ES-I3 (cell line): ENCODE results near the gene TRIM65.

Experiments used
- H3K36me3 ChIP-seq: 2 replicates; pipeline ENCODE4 v1.6.1; 2013; ENCODE audit warnings: mild to moderate bottlenecking, low read length, control low read depth, moderate library complexity; ENCODE audit not compliant: insufficient read depth
- H3K4me1 ChIP-seq: 2 replicates; pipeline ENCODE4 v1.6.1; 2013; ENCODE audit warnings: mild to moderate bottlenecking, control low read depth, low read length; ENCODE audit not compliant: insufficient read depth
- H3K9ac ChIP-seq: 2 replicates; pipeline ENCODE4 v1.6.1; 2013; ENCODE audit warnings: low read depth, mild to moderate bottlenecking, low read length, moderate library complexity
- H3K9me3 ChIP-seq: 2 replicates; pipeline ENCODE4 v1.6.1; 2013; ENCODE audit warnings: mild to moderate bottlenecking, low read length, moderate library complexity; ENCODE audit not compliant: control insufficient read depth, insufficient read depth

TRIM65 gene

GRCh38 chr17:75840799-75841164 lies 56.0 kb downstream of the TRIM65 start:
- Histone ChIP-seq H3K9me3 (no peaks in the 10 kb centered on the region), H3K4me1 (peaks cover 23% of the 10 kb centered on the region; the same call in 1 of the 2 replicates), H3K36me3 (no peaks in the 10 kb centered on the region), H3K9ac (no peak overlapping the region)

GRCh38 chr17:75839942-75840798 lies 56.6 kb downstream of the TRIM65 start:
- H3K36me3 ChIP-seq: no peaks in the 10 kb centered on the region
- no peaks in the 10 kb centered on the region for H3K9me3 ChIP-seq
- H3K4me1 ChIP-seq: peaks cover 17% of the 10 kb centered on the region; the same call in 1 of the 2 replicates
- H3K9ac ChIP-seq: no peak overlapping the region
